ENCODE results near the gene SRD5A3.
A peak's percentile ranks its signal among the peaks of the same experiment; 100 is the strongest.
"Not testable (repeated sequence)": the region's sequence is repeated elsewhere in the genome, so short reads cannot be mapped to it uniquely, and the experiment has no call there.

Gene SRD5A3

GRCh38 chr4:55351824-55352223, 5.8 kb downstream of the SRD5A3 start:
- no peak for DNase-seq (ENCODE audit: low read depth in 1 of 2, low spot score in 1 of 2)
- TF ChIP-seq JUND (IDR thresholded peaks at IDR 0.05; ENCODE audit: low read depth), result no peak
- in situ Hi-C loops (cut with HindIII; ENCODE audit: low pct_unique_long_range_greater_than_20kb, low sequenced_read_pairs), result no loop called here

- no peak for DNase-seq (ENCODE audit: low read depth in 1 of 2, low spot score in 1 of 2)
- in situ Hi-C loops (cut with HindIII; ENCODE audit: low pct_unique_long_range_greater_than_20kb, low sequenced_read_pairs), result no loop called here
- TF ChIP-seq JUND (IDR thresholded peaks at IDR 0.05; ENCODE audit: low read depth), result no peak
These were observed 6.7 kb downstream of the SRD5A3 start for GRCh38 chr4:55352726-55353125.

- DNase-seq (ENCODE audit: low read depth in 1 of 2, low spot score in 1 of 2); in situ Hi-C loops (cut with HindIII; ENCODE audit: low pct_unique_long_range_greater_than_20kb, low sequenced_read_pairs): not testable (repeated sequence)
These were observed 7.2 kb downstream of the SRD5A3 start for GRCh38 chr4:55353228-55353747.

GRCh38 chr4:55354648-55355047, 8.6 kb downstream of the SRD5A3 start:
- in situ Hi-C loops (cut with HindIII; ENCODE audit: low pct_unique_long_range_greater_than_20kb, low sequenced_read_pairs), result no loop called here
- DNase-seq (ENCODE audit: low read depth in 1 of 2, low spot score in 1 of 2), result no peak
- no peak for TF ChIP-seq JUND (IDR thresholded peaks at IDR 0.05; ENCODE audit: low read depth)

GRCh38 chr4:55355555-55355954, 9.5 kb downstream of the SRD5A3 start:
- in situ Hi-C loops (cut with HindIII; ENCODE audit: low pct_unique_long_range_greater_than_20kb, low sequenced_read_pairs), result no loop called here
- no peak for DNase-seq (ENCODE audit: low read depth in 1 of 2, low spot score in 1 of 2)
- no peak for TF ChIP-seq JUND (IDR thresholded peaks at IDR 0.05; ENCODE audit: low read depth)

- in situ Hi-C loops (cut with HindIII; ENCODE audit: low pct_unique_long_range_greater_than_20kb, low sequenced_read_pairs), result no loop called here
- TF ChIP-seq JUND (IDR thresholded peaks at IDR 0.05; ENCODE audit: low read depth), result no peak
- peak; percentile 7 to 73 for DNase-seq (ENCODE audit: low read depth in 1 of 2, low spot score in 1 of 2)
These were observed 11.0 kb downstream of the SRD5A3 start for GRCh38 chr4:55356991-55357461.

GRCh38 chr4:55358246-55358645, 12.2 kb downstream of the SRD5A3 start:
- DNase-seq (ENCODE audit: low read depth in 1 of 2, low spot score in 1 of 2), result no peak
- TF ChIP-seq JUND (IDR thresholded peaks at IDR 0.05; ENCODE audit: low read depth), result no peak
- in situ Hi-C loops (cut with HindIII; ENCODE audit: low pct_unique_long_range_greater_than_20kb, low sequenced_read_pairs), result no loop called here

- TF ChIP-seq JUND (IDR thresholded peaks at IDR 0.05; ENCODE audit: low read depth), result no peak
- in situ Hi-C loops (cut with HindIII; ENCODE audit: low pct_unique_long_range_greater_than_20kb, low sequenced_read_pairs), result no loop called here
- DNase-seq (ENCODE audit: low read depth in 1 of 2, low spot score in 1 of 2), result no peak
These were observed 12.6 kb downstream of the SRD5A3 start for GRCh38 chr4:55358668-55359067.

- no peak for DNase-seq (ENCODE audit: low read depth in 1 of 2, low spot score in 1 of 2)
- no peak for TF ChIP-seq JUND (IDR thresholded peaks at IDR 0.05; ENCODE audit: low read depth)
- in situ Hi-C loops (cut with HindIII; ENCODE audit: low pct_unique_long_range_greater_than_20kb, low sequenced_read_pairs), result no loop called here
These were observed 13.4 kb downstream of the SRD5A3 start for GRCh38 chr4:55359397-55359916.

- in situ Hi-C loops (cut with HindIII; ENCODE audit: low pct_unique_long_range_greater_than_20kb, low sequenced_read_pairs); DNase-seq (ENCODE audit: low read depth in 1 of 2, low spot score in 1 of 2): not testable (repeated sequence)
These were observed 16.9 kb downstream of the SRD5A3 start for GRCh38 chr4:55362938-55363337.

- no peak for TF ChIP-seq JUND (IDR thresholded peaks at IDR 0.05; ENCODE audit: low read depth)
- in situ Hi-C loops (cut with HindIII; ENCODE audit: low pct_unique_long_range_greater_than_20kb, low sequenced_read_pairs), result no loop called here
- DNase-seq (ENCODE audit: low read depth in 1 of 2, low spot score in 1 of 2), result no peak
These were observed 17.8 kb downstream of the SRD5A3 start for GRCh38 chr4:55363691-55364351.

- no peak for DNase-seq (ENCODE audit: low read depth in 1 of 2, low spot score in 1 of 2)
- TF ChIP-seq JUND (IDR thresholded peaks at IDR 0.05; ENCODE audit: low read depth), result no peak
- in situ Hi-C loops (cut with HindIII; ENCODE audit: low pct_unique_long_range_greater_than_20kb, low sequenced_read_pairs), result no loop called here
These were observed 18.8 kb downstream of the SRD5A3 start for GRCh38 chr4:55364691-55365344.

GRCh38 chr4:55365345-55365728, 19.3 kb downstream of the SRD5A3 start:
- DNase-seq (ENCODE audit: low read depth in 1 of 2, low spot score in 1 of 2), result no peak
- TF ChIP-seq JUND (IDR thresholded peaks at IDR 0.05; ENCODE audit: low read depth), result no peak
- in situ Hi-C loops (cut with HindIII; ENCODE audit: low pct_unique_long_range_greater_than_20kb, low sequenced_read_pairs), result no loop called here

All from T47D (cell line).